DLD1 (cell line): ENCODE measurements around the gene STOM.
"Not testable (repeated sequence)": the region's sequence is repeated elsewhere in the genome, so short reads cannot be mapped to it uniquely, and the experiment has no call there.

Experiments used
- in situ Hi-C: cut with HindIII; loops from 2 replicates; pipeline ENCODE4 v1.10.0; 2017; ENCODE audit warnings: low sequenced_read_pairs

Gene STOM

GRCh38 chr9:121303456-121304451 is 66.3 kb downstream of the STOM start:
- in situ Hi-C loops: no loop called here

- in situ Hi-C loops: no loop called here
These were observed 67.3 kb downstream of the STOM start for GRCh38 chr9:121302786-121303185.

DNA sequence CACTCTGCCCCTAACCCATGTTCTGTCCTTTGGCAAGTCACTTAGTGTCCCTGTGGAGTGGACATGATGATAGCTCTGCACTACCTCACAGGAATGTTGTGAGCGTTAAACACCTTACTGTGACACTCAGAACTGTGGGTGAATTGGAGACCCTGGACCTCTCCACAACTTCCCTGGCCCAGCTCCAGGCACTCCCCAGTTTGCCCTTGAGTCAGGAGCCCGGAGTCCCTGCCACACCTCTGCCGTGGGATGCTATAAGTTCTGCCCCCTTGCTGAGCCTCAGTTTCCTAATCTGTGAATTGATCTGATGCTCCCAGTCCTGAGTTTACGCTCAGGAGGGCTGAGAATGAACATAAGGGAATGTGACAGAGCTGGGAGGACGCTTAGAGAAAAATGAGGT is 67.7 kb downstream of the STOM start:
- in situ Hi-C loops: no loop called here

- in situ Hi-C loops: no loop called here
These were observed 68.2 kb downstream of the STOM start for GRCh38 chr9:121301881-121302286.

DNA sequence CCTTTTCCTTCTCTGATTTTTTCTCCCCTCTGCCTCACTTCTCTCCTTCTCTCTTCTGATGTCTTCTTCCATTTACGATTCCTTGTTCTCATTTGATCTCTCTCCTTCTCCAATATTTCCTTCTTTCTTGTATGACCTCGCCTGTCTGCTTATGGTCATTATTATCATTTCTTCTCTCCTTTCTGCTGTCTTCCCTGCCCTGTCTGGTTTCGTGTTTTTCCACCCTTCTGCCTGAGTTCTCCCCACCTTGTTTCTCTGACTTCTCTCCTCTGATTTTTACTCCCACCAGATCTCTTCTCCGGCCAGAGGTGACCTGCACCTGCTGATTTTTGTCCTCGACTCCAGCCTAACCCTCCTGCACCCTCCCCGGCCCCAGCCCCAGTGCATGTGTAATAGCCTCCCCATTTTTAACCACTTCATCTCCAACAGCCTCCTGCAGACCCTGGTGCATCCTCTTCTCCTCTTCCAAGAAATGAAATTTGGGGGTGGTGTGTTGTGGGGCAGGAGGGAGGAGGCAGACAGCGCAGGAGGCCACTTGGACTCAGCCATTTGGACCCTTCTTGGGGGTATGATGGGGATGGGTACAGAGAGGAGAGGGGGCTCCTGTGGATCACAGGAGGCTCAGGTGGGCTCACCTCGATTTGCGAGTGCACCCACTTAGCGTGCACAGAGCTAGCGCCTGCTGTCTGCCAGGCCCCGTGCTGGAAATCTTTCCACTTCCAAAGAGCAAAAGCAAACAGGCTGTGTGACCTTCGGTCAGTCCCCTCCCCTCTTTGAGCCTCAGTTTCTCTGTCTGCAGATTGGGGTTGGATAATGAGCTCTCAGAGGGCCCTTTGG is 69.5 kb downstream of the STOM start:
- in situ Hi-C loops: no loop called here

DNA sequence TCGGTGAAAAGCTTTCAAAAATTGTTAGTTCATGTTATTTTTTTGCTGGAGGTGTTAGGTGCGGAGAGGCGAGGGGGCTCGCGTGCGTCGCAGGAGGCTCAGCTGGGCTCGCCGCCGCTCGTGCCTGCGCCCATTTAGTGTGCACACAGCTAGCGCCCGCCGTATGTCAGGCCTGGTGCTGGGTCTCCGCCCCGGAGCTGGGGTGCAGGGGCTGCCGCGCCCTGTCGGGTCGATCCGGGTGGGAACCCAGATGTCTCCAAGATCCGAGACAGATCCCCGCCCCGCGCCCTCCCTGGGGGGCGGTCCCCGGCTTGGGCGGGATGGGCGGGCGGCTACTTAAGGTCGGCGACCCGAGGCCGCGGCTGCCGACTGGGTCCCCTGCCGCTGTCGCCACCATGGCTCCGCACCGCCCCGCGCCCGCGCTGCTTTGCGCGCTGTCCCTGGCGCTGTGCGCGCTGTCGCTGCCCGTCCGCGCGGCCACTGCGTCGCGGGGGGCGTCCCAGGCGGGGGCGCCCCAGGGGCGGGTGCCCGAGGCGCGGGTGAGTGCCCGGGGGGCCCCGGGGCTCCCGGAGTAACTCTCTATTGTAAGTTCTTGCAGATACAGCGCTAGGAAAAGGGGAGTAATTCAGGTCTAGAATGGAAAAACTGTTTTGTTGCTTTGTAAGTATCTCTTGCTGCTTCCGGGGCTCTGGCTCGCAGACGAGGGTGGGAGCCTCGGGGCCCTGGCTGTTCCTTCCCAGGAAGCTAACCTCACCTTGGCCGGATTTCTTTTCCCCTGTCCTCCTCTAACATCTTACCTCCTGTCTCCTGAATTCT is 70.4 kb downstream of the STOM start:
- in situ Hi-C loops: no loop called here

GRCh38 chr9:121298689-121299466 is 71.2 kb downstream of the STOM start:
- in situ Hi-C loops: no loop called here

- in situ Hi-C loops: no loop called here
These were observed 72.0 kb downstream of the STOM start for GRCh38 chr9:121298016-121298538.

- in situ Hi-C loops: no loop called here
These were observed 72.7 kb downstream of the STOM start for GRCh38 chr9:121297389-121297788.

DNA sequence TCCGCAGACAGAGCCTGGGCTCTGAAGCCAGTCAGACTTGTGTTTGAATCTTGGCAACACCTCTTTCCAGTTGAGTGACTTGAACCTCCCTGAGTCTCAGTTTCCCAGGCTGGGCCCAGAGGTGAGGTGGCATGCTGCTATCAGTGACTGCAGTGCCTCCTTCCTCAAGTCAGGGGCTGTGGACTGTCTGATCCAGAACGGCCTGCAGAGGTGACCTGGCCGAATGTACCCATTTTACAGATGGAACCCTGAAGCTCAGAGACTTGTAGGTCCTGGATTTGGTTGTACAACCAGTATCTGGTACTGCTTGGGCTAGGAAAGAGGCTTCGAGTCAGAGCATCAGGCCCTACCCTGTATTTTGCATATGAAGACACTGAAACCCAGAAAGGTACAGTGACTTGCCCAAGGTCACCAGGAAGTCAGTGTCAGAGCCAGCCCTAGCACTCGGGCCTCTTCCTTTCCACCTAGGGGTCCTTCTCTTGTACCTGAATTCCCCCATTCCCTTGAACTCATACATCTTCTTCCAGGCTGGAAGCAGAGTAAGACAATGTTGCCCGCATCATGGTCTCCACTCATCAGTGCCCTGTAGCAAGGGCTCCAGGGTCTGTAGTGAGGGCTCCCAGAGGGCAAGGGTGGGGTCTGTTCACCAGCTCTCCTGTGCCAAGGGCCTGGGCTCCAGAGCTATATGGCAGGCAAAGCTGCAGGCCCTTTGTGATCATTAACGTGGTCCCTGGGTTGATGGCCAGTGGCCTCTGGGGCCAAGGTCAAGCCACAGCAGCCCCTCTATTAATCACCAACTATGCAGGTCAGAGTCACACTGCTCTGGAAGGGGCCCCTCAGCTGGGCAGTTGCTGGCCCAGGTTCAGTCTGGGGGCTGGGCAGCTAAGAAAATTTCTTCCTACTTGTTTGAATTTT is 73.6 kb downstream of the STOM start:
- in situ Hi-C loops: no loop called here

DNA sequence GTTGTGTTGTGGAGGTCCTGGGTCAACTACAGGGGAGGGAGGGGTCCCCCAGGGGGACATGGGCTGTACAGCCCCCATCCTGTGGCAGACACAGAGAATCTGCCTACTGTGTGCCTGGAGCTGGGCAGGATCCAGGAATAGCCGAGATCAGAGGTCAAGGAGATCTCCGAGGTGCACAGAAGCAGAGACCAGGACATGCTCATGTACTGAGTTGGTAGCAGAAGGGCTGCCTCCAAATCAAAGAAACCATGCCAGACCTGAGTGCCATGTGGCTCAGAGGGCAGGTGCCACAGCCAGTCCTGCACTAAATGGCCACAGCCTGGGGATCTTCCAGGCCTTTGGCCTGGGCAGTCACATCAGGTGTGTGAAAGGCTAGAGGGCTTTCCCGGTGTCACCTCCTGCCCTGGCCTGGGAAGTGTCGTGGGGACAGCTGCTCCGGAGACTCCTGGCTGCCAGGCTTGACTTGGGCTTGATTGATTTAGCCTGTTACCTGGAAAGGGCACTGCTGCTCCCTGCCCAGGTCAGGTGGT is 74.3 kb downstream of the STOM start:
- in situ Hi-C loops: no loop called here

GRCh38 chr9:121294866-121295661 is 75.0 kb downstream of the STOM start:
- in situ Hi-C loops: no loop called here

DNA sequence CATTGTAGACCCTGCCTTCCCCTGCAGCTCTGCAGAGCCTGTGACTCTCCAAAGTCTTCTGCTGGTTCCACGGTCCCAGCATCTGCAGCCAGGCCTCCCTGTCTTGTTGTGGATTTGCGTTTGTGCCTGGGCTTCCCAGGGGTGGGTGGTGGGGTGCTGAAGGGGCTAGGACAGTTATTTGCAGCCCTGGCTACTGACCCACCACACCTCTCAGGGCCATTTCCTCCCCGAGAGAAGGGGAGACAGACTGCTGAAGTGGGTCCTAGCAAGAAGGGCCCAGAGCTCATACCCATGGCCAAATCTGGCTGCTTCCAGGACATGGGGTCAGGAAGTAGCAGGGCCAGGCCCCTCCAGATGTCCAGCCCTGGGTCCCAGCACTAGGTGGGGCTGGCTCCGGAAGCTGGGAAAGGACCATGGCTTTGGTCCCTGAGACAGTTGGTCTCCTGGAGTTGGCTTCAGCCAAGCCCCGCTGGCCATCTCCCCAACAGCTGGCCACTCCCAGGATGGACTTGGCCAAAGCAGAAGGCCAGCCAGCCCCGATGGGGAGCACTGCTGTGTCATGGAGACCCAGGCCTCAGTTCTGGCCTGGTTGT is 75.8 kb downstream of the STOM start:
- in situ Hi-C loops: no loop called here

- in situ Hi-C loops: no loop called here
These were observed 77.2 kb downstream of the STOM start for GRCh38 chr9:121292801-121293241.

GRCh38 chr9:121292051-121292450 is 78.0 kb downstream of the STOM start:
- in situ Hi-C loops: no loop called here

- in situ Hi-C loops: not testable (repeated sequence)
These were observed 78.5 kb downstream of the STOM start for GRCh38 chr9:121291536-121291935.

- in situ Hi-C loops: loop anchor here (10.0 kb wide), 1 partner anchor 115 kb away; no protein-coding TSS in a partner anchor
These were observed 80.2 kb downstream of the STOM start for GRCh38 chr9:121289772-121290370.
